Inflammatory macrophage treated with lipopolysaccharide for 4 hours (primary cell): ENCODE data around the gene SNX14.

Experiments used
- DNase-seq: peaks from one replicate; pipeline ENCODE4 v3.0.0-alpha.2; 2020

Gene SNX14

DNA sequence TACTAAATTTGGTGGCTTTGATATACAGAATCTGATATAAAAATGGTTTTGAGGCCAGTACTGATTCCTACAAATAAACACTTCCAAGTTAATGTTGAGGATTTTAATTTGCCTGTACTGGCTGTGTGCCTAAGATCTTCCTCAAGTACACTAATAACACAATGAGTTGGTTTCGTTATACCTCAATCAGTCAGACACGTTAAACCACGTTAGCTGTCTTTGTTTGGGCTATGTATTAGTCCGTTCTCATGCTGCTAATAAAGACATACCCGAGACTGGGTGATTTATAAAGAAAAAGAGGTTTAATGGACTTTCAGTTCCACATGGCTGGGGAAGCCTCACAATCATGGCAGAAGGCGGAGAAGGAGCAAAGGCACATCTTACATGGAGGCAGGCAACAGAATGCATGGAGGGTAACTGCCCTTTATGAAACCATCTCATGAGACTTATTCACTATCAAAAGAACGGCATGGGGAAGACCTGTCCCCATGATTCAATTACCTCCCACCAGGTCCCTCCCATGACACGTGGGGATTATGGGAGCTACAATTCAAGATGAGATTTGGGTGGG, 97.6 kb downstream of the SNX14 start:
- DNase-seq: no peak

DNA sequence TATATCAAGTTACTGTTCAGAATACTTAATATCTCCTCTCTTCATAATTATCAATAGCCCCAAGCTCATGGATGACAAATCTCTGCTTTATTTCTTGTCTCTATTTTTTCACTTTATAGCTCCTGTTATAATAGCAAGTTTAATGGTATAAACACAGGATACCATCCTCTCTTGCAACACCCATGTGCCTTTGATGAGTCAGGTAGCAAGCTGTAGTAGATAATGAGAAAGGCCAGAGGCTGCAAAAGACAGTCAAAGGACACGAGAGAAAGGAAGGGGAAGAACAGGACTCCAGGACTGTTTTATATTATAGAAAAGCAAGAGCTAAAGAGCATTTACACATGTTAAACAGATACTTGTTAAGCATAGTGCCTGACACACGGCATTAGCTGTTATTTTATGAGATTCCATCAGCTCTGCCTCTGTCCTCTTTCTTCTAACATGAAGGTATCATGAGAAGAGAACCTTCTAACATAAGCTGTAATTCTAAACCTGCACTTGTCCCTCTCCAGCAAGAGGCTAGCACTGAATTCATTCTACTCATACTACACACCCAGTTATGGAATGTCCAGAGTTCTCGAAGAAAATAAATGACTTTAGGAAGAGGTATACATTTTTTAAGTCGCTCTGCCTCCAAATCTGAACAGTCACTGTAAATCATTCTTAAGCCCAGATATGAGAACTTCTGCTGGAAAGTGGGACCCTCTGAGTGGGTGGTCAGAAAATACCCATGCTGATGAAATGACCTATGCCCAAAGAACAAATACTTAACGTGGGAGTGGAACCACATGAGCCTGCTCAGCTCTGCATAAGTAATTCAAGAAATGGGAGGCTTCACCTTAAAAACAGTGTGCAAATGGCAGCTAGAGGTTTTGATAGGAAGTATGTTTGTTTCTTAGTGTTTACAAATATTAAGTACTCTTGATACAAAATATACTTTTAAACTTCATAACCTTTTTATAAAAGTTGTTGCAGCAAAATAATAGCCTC, 98.8 kb downstream of the SNX14 start:
- peak; percentile 4 for DNase-seq

DNA sequence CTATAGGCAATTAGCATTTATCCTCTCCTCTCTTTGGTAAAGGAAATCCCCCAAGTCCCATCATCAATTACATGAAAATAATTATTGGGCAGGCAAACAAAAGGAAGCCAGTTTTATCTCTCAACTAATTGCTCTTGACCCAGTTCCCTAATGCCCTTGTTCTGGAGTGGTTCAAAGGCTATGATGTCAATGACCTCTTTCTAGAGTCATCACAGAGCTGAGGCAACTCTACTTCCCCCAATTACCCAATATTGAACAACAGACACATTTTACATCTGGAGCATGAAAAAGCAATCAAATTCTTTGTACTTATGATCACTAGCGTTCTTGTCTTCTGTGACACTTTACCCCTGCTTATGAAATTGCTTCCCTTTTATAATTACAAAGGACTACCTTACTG, 100.3 kb downstream of the SNX14 start:
- DNase-seq: peak; percentile 72

DNA sequence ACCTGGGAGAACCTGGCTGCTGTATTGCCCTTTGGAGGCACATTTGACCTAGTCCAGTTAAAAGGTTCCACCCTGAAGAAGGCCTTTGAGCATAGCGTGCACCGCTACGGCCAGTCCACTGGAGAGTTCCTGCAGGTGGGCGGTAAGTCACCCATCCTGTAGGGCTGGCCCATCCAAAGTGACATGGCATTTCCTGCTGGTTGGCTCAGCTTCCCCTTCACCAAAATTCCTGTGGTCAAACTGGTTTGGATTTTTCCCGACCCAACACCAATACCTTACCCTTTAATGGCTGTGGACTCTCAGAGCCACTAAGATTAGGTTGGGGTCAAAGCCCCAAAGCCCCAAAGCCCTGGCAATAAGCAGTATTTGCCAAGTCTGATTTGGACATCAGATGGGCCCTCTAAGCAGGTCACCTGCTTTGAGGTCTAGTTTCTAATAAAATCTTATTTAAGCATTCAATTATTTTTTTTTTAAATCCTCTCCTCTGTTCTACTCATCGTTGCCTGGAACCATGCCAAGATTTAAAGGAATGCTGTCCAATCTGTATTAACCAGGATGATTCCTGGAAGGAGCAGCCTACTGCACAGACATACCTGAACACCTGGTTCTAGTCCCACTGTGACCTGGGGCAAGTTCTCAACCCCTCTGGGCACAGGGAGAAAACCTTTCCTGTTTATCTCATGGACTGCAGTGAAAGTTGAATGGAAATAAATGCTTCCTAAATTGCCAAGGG, 103.0 kb downstream of the SNX14 start:
- no peak for DNase-seq

DNA sequence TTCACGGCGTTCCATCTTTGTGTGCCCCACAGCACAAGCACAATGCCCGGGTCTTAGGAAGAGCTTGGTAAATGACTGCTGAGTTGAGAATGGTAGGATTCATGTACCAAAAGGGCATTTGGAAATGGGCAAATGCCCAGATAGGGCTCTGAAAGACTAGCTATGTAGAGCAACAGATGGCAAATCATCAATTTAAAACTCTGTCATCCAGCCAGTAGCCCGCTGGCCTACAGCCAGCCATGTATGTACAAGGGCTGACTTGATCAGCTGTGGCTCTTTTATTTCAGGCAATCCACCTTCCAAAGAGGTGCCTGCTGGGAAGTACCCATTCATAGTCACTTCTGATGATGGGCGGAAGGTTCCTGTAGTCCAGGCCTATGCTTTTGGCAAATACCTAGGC, 108.7 kb downstream of the SNX14 start:
- no peak for DNase-seq

DNA sequence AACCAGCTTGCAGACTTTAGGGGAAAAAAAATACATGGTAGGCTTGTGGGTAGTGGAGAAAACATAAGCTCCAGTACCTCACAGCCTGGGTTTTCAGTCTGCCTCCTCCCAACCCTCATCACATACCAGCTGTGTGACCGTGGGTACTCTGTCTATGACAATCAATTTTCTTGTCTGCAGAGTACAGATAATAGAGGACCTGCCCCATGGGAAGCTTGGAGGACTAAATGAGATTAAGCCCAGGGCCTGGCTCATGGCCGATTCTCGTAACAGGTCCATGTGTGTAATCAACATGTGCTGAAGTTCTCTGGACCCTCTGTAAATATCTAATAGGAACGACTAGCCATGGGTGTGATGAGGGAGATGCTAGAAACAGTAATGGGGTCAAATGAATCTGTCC, 109.8 kb downstream of the SNX14 start:
- no peak for DNase-seq

DNA sequence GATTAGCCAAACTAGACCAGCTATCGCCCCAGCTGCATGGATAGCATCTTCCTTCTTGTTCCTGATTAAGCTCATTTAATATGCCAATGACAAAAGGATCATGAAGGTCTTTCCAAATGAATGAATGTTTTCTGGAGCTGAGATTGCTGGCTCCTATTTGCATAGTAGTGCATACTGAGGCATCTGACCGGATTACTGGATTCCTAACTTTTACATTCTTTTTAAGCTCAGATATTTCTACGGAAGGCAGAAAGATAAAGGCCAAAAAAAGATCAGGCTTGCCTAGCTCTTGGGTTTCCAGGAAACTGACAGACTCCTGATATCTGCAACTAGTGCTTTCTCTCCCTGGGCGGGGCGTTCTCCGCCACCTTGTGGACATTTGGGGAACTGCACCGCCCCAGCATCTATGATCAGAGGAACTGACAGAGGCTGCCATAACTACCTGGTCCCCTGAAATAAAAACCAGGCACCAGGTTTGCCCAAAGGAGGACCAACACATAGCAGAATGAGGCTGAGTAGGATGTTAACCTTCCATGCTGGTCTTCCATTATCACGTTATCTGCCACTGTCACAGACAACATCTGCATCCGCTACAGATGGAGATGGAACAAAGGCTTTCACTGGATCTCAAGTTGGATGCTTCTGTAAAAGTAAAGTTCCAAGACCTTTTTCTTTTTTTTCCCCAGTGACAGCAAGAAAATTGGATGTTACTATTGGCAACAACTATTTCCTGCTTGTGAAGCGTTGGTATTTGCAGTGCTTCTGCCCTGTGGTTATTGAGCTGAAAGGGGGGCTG, 110.6 kb downstream of the SNX14 start:
- peak; percentile 64 for DNase-seq

DNA sequence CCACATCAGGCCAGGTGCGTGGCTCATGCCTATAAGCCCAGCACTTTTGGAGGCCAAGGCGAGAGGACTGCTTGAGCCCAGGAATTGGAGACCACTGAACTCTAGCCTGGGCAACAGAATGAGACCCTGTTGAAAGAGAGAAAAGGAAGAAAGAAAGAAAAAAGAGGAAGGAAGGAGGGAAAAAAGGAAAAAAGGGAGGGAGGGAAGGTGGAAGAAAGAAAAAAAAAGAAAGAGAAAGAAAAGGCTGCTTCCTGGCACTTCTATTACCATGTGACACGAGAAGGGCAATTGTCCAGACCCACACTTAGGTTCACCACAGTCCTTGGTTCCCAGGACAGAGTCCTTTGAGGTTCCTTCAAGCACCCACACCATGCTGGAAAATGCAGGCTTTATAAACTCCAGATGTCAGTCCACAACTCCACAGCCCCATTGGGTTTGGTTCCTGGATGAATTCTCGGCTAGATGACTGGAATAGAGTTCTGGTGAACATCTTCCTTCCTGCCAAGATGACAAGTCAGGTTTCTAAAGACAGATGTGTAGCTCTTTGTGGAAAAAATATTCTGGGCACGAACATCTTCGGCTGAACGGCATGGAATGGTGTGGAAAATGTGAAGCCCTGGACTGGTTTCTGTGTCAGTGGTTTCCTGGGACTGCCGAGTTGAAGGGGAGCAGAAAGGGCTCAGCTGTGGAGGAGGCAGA, 111.3 kb downstream of the SNX14 start:
- DNase-seq: no peak

DNA sequence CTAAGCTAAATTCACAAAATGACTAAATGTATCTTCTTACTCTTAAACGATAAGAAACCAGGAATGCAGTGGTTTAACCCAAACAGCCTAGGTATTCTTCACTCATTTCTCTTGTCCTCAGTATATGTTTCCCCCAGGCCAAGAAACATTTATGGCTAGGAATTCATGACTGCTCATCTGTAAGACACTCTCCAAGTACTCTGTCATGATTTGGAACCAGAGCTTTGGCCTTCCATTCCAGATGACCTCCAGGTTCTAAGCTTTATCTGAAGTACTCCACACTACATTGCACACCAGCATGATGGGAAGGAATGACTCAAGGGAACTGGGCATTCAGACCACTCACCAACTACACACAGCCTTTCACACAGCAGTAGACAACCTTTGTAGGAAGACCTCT, 114.5 kb downstream of the SNX14 start:
- no peak for DNase-seq

DNA sequence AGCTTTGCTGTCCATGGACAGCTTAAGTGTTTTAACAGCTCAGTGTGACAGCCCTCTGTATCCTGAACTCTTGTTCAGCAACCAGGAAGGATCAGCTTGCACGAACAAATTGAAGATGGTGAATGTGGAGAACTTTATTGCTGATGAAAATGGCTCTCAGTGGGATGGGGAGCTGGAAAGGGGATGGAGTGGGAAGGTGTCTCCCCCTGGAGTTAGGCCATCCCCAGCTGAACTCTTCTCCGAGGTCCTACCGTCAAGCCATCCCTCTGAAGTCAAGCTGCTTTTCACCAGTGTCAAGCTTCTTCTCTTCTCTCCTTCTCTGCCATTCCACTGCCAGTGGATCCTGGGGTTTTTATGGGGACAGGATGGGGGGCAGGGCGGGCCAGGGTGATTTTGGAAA, 117.1 kb downstream of the SNX14 start:
- no peak for DNase-seq

DNA sequence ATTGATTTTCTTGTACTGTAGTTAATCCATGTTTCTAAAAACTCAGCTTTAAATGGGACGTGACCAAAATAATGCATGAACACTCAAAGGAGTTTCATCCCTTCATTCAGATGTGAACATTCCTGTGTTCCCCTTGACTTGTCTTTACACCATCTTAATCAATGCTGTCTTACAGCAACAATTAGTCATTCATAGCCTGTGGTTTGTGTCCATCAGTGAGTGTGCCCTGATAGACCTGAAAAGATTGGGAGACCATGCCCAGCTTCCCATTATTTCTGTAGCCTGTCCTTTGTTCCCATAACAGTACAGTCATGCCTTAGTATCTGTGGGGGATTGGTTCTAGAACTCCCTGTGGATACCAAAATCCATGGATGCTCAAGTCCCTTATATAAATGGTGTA, 119.9 kb downstream of the SNX14 start:
- no peak for DNase-seq

DNA sequence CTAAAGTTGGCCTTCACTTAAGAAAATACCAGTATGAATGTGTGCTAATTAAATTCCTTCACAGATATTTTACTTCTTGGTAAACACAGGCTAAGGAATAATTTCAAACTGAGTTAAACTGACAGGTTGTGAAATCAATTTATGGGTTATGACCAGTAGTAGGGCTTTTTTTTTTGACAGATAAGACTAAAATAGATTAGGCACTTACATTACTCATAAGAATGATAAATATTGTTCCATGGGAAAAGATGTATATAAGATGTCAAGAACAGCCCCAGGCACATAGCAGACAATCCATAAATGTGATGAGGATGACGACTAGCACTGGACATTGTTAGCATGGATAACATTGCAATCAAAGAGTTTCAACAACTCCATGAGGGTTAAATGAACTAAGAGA, 120.9 kb downstream of the SNX14 start:
- no peak for DNase-seq

DNA sequence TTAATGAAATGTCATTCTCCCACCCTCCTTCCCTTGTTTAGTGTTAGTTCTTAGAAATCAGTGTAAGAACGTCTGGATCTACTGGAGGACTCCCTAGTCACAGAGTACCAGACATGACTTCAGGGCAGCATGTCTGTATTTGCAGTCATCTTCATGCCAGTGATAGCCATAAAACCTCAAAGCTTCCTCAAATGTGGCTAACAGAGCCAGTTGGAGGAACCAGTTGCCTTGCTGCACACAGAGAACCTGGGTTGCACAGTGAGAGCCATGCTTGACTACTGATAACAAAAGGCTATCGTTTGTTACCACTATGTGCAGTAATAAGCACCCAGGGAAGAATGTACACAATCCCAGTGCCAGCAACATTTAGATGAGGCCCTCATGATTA, 123.6 kb downstream of the SNX14 start:
- DNase-seq: no peak

DNA sequence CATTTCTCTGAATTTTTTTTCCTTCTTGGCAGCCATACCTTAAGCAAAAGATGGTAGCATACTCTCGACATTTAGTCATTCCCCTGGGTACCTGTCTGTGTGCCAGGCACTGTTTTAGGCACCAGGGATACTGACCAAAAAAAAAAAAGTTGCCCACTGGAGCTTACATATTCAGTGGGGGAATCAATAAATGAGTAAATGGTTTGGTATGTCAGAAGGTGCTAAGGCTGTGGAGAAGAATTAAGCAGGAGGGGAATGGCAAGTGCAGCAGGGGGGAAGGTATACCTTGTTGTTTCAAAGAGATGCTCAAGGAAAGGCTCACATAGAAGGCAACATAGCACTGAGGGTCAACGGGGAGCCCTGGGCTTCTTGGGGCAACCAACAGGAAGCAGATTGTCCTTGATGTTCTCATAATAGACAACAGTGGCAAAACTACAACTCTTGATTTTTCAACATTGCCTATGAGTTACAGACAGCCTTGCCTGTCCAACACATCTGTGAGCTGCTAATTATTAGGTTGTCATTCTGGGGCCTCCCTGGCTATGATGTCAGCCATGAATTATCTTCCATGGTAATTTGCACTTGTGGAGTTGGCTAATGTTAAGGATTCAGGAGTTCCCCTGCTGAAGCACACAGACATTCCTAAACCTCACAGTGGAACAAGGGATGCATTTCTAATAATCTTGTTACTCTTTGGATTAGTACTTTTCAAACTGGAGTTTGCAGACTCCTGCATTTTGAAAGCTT, 124.2 kb downstream of the SNX14 start:
- no peak for DNase-seq

DNA sequence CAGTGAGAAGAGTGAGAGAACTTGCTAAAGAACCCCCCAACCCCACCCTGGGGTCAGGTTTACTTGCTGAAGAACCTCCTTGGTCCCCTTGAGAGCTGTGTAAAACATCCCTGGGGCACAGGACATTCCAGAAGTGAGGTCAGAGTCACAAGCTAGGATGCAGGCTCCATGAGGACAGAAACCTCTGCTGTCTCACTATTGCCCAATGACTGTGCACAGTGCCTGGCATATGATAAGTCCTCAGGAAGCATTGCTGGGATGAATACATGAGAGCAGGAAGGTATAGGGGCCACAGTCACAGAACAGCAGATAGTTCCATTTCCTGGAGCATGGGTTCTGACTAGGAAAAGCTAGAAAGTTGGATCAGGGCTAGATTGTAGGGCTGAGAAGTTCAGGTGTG, 125.3 kb downstream of the SNX14 start:
- peak; percentile 25 for DNase-seq

DNA sequence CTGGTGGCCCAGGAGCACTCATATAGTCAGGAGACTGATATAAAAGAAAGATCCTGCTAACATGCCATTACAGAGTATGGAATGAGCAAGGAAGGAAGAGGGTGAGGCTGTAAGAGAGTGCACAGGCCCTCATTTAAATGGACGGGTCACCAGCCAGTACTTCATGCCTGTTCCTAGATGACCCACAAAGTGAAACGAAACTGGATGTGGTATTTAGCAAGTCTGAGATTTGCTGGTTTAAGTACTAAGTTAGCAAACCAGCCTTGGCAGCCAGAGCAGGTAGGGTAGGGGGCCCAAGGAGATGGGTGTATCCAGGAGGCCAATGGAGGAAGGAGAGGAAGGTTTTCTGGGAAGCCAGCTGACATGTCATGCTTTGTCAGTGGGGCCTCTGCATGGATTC, 127.9 kb downstream of the SNX14 start:
- DNase-seq: peak; percentile 62

DNA sequence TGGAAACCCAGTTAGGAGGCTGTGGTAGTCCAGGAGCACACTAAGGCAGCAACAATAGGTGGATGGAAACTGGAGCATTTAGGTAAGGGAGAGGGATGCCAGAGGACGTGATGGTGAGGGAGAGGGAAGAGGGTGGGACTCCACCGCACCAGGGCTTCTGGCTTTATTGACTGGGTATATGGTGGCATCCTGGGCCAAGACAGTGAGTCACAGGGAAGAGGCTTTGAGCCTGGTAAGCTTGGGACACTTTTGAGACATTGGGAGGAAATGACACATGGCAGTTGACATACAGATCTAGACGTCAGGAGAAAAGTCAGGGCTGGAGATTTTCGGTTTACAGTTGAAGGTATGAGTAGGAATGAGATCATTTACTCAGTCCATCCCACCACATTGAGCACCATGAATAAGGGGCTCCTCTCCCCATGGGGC, 128.9 kb downstream of the SNX14 start:
- DNase-seq: peak; percentile 89

DNA sequence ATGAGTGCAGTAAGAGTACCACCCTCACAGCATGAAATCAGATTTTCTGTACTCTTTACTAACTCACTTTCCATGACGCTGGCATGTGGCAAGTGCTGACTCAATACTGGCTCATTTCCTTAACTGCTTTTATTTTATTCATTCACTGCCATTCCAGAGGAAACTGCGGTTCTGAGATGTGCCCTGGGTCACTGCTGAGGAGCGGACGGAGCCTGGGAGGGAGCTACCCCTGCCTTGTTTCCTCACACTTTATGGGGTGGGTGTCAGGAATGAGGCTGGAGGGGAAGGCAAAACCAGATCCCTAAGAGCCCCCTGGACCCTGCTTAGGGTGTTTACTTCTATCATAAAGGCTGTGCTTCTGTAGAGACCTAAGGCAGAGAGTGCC, 129.4 kb downstream of the SNX14 start:
- peak; percentile 89 for DNase-seq

DNA sequence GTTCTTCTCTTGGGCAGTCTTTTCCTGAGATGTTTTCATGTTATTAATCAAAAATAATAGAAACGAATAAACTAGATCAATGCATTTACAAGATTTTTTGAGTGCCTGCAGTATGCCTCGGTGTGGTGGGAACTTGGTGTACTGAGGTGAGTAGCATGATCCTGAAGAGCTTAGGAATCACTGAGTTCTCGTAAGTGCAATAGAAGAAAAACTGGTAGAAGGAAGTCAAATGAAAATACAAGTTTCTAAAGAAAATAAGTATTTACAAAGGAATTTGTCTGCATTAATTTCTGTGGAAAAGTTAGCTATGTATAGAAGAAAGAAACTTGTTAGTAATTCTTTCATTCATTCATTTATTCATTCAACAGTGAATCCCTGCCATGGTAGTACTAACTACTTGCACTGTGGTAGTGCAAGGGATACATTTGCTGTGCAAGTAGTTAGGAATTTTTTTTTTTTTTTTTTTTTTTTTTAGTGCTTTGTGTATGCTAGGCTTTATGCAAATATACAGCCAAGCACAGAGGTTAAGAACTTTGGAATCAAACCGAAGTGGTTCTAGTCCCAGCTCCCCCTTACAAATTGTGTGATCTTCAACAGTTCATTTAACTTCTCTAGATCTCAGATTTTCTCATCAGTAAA, 129.9 kb downstream of the SNX14 start:
- no peak for DNase-seq

DNA sequence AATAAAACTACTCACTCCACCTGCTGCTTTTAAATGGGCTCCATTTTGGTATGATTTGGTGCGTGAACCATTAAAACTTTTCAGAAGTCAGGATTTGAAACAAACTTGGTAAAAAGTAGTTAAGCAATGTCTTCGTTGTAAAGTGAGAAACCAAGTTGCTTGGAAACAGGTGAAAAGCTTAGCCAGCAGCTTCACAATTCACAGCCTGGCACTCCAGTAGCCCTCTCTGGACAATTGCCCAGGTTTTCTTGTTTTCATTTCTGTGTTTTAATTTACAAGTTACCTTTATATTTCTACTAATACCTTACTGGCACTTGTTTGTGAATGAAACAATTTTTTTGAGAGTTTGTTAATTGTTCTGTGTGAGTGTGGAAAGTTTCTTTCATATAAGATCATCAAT, 131.0 kb downstream of the SNX14 start:
- no peak for DNase-seq

DNA sequence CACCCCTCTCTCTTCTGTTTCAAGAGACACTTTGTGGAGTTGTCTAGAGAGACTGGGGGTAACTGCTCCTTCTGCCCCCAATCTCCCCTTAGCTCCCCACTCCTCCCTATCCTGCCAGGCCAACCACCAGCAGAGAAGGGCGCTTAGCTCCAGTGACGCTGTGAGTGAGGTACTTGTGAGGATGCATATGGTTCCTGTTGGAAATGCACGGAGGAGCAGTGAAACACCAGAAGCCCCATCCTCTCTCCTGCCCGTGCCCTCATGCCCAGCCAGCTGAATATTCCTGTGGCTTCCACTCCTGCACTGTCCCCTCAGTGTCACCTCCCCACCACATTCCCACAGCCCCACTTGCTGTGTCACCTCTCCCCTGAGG, 131.9 kb downstream of the SNX14 start:
- no peak for DNase-seq
